ENCODE data around the gene RNASE9.
"Not testable (repeated sequence)": the region's sequence is repeated elsewhere in the genome, so short reads cannot be mapped to it uniquely, and the experiment has no call there.

The RNASE9 gene

GRCh38 chr14:20572382-20572990 lies 11.6 kb upstream of the RNASE9 start:
- DNase-seq: not testable (repeated sequence)

GRCh38 chr14:20570720-20571119 lies 9.9 kb upstream of the RNASE9 start:
- not testable (repeated sequence) for DNase-seq

GRCh38 chr14:20569865-20570264 lies 9.0 kb upstream of the RNASE9 start:
- not testable (repeated sequence) for DNase-seq

- DNase-seq: no peak
Measured at GRCh38 chr14:20569066-20569465, 8.2 kb upstream of the RNASE9 start.

DNA sequence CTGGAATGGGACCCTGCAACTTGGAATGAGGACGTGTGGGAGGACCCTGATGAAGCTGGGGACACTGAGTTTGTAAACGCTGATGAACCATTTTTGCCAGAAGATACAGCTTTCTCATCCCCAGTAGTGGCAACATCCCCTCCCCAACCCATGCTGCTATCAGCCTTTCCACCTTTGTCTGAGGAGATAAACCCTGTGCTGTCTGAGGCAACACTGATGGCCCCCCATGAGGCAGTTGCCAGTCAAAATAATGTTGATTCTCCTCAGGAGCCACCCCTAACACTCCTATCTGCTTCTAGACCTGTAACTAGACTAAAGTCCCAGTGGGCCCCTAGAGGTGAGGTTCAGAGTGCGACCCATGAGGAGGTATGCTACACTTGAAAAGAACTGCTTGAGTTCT lies 7.5 kb upstream of the RNASE9 start:
- no peak for DNase-seq

- not testable (repeated sequence) for DNase-seq
Measured at GRCh38 chr14:20567199-20567598, 6.4 kb upstream of the RNASE9 start.

- no peak for DNase-seq
Measured at GRCh38 chr14:20564501-20564997, 3.7 kb upstream of the RNASE9 start.

GRCh38 chr14:20563971-20564370 lies 3.1 kb upstream of the RNASE9 start:
- no peak for DNase-seq

DNA sequence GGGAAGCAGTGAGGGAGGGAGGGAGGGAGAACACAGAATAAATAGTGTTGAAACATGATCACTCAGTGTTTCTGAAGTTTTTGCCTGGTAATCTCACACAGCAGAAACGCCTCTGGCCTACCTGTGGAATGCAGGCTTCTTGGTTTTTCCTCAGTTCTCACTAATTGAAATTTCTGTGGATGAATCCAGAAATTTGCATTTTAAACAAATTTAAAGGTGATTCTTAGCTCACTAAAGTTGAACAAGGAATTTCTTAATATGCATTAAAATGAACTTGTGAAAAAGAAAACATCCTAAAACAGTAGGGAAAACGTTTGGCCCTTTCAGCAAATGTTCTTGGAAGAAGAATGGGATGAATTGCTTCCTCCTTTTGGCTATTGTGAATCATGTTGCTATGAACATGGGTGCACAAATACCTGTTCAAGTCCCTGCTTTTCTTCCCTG lies 1.4 kb downstream of the RNASE9 start:
- no peak for DNase-seq

DNA sequence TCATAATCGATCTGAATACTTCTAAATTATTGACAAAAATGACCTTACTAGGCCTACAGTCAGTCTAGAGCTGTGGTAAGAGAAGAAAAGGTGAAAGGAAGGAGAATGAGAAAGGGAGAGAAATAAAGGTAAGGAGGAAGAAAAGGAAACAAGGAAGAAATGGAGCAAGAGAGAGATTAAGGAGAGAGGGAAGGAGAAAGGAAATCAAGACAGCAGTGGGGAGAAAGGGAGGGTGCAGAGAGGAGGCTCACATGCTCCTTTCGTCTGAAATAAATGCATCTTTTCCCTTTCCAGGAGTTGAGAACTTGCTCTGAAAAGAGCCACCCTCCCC lies 3.7 kb downstream of the RNASE9 start:
- DNase-seq: no peak

DNA sequence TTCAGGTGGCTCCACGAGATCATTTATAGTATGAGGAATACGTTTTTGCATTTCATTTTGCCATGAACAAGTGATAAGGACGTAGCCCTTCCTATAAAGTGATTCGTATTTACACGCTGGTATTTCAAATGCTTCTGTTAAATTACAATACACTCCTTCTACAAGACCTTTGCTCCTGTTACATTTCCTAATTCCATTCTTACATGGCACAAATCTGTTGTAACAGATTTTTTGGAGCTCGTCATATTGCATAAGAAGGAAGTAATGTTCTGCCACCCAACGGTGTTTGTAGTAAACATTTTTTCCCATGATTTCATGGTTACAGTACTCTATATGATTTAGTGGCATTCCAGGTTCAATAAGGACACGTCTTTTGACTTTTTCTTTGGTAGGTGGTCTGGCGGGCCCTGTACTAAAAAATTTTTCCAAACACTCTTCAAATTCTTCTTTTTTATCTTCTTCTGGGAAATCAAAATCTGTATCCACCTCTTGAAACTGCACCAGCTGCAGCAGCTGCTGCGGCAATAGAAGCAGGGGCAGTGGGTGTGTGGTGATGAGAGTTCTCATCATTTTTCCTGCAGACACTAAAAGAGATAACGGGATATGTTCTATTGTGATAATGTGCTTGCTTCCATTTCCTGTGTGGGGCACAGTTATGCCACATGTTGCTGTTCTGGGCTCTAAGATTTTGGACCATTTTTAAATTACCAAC lies 4.2 kb downstream of the RNASE9 start:
- DNase-seq: no peak

GRCh38 chr14:20555845-20556244 lies 5.0 kb downstream of the RNASE9 start:
- no peak for DNase-seq

DNA sequence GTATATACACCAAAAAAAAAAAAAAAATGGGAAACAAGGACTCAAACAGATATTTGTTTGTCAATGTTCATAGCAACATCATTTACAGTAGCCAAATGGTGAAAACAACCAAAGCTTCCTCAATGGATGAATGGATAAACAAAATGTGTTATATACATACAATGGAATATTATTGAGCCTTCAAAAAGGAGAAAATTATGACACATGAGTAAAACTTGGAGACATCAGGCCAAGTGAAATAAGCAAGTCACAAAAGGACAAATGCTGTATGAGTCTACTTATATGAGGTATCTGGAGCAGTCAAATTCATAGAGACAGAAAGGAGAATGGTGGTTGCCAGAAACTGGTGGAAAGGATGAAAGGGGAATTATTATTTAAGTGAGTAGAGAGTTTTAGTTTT lies 7.8 kb downstream of the RNASE9 start:
- no peak for DNase-seq

- no peak for DNase-seq
Measured at GRCh38 chr14:20551606-20552005, 9.2 kb downstream of the RNASE9 start.

- no peak for DNase-seq
Measured at GRCh38 chr14:20550926-20551325, 9.9 kb downstream of the RNASE9 start.

GRCh38 chr14:20548414-20549158 lies 12.3 kb downstream of the RNASE9 start:
- DNase-seq: no peak

GRCh38 chr14:20546877-20547276 lies 14.0 kb downstream of the RNASE9 start:
- DNase-seq: no peak

DNA sequence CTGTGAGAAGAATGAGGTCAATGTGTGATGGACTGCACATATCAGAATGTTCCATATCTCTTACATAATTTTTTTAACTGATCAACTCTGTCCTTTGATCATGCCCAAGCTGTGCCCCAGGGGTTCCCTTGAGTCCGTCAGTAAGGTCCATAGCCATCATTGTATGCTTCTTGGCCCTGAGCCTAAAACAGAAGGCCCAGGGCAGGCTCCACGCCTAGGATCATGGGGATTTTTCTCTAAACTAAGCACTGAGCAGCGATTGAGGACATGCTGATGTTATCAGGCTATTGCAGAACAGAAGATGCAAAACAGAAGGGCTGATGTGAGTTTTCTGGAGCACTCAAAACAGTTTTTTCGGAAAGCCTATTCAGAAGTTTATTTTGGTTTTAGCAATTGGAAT lies 20.9 kb downstream of the RNASE9 start:
- no peak for DNase-seq

GRCh38 chr14:20530771-20531571 lies 29.9 kb downstream of the RNASE9 start:
- DNase-seq: peak; percentile 37

GRCh38 chr14:20529806-20530205 lies 31.0 kb downstream of the RNASE9 start:
- DNase-seq: no peak

DNA sequence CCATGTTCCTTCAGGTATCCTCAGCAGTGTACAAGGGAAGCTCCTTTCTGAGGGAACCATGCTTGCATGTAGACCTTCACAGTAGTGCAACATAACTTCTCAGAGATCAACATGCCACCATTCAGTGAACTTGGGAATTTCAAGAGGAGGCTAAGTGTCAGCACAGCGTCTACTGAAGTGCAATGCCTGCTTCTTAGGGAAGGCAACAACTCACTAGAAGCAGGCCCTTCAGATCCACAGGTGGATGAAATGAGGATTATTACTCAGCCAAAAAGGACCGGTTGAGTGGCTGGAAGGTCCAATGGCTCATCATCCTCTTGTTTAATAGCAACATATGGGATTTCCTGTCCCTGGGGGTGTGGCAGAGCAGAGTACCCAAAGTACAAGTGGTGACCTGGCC lies 36.8 kb downstream of the RNASE9 start:
- DNase-seq: no peak

DNA sequence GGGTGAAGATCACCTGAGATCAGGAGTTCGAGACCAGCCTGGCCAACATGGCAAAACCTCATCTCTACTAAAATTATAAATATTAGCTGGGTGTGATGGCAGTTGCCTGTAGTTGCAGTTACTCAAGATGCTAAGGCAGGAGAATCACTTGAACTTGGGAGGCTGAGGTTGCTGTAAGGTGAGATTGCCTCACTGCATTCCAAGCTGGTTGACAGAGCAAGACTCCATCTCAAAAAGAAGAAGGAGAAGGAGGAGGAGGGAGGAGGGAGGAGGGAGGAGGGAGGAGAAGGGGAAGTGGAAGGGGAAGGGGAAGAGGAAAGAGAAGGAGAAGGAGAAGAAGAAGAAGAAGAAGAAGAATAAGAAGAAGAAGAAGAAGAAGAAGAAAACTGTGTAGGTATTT lies 38.5 kb downstream of the RNASE9 start:
- no peak for DNase-seq

DNA sequence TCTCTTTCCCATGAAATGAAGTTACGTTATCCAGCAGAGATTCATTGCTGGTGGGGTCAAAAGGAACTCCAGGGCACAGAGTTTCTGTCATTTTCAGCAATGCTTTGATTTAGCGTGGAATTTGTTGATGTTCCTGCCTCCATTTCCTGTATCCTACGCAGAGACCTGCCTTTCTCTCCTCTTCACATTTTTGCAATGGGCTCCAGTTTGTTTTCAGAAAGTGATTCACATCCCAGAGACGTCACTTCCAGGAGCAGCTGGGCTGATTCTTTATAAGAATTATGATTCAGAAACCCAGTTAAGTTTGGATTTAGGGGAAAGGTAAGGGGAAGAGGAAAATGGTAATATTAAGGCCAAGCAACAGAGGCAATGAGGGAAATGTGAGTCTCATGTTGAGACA lies 43.9 kb downstream of the RNASE9 start:
- DNase-seq: no peak

All from NCI-H1436 (cell line).